ENCODE results near the gene PKP4. TPM values are rescaled to one million over a fixed set of nuclear protein-coding genes. Genes with fewer than 3 reads are reported as not detected.

PKP4 gene
- total and polyA plus RNA-seq, 9 of the 15 experiments (the other 6 are each of a cell fraction or from before 2014, with no cell fraction given): 24.6 to 99.1 (median 74.0) TPM

DNA sequence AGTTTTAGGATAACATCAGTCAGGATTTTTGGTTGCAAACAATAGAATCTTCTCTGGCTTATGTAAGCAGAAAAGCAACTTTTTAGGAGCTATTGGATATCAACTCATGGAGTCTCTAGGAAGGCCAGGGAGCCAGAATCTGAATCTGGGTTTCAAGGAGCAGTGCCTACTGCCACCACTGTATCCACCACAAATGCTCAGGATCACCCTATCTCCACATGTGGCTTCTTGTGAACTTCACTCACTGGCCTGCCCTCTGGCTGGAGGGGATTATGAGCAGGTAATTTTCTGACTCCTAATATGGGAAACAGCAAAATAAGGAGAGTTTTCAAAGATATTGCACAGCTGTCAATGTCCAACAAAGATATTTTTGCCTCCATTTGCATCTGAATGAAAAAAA is 142.9 kb downstream of the PKP4 start (continued):
- TF ChIP-seq, protein P1, sequence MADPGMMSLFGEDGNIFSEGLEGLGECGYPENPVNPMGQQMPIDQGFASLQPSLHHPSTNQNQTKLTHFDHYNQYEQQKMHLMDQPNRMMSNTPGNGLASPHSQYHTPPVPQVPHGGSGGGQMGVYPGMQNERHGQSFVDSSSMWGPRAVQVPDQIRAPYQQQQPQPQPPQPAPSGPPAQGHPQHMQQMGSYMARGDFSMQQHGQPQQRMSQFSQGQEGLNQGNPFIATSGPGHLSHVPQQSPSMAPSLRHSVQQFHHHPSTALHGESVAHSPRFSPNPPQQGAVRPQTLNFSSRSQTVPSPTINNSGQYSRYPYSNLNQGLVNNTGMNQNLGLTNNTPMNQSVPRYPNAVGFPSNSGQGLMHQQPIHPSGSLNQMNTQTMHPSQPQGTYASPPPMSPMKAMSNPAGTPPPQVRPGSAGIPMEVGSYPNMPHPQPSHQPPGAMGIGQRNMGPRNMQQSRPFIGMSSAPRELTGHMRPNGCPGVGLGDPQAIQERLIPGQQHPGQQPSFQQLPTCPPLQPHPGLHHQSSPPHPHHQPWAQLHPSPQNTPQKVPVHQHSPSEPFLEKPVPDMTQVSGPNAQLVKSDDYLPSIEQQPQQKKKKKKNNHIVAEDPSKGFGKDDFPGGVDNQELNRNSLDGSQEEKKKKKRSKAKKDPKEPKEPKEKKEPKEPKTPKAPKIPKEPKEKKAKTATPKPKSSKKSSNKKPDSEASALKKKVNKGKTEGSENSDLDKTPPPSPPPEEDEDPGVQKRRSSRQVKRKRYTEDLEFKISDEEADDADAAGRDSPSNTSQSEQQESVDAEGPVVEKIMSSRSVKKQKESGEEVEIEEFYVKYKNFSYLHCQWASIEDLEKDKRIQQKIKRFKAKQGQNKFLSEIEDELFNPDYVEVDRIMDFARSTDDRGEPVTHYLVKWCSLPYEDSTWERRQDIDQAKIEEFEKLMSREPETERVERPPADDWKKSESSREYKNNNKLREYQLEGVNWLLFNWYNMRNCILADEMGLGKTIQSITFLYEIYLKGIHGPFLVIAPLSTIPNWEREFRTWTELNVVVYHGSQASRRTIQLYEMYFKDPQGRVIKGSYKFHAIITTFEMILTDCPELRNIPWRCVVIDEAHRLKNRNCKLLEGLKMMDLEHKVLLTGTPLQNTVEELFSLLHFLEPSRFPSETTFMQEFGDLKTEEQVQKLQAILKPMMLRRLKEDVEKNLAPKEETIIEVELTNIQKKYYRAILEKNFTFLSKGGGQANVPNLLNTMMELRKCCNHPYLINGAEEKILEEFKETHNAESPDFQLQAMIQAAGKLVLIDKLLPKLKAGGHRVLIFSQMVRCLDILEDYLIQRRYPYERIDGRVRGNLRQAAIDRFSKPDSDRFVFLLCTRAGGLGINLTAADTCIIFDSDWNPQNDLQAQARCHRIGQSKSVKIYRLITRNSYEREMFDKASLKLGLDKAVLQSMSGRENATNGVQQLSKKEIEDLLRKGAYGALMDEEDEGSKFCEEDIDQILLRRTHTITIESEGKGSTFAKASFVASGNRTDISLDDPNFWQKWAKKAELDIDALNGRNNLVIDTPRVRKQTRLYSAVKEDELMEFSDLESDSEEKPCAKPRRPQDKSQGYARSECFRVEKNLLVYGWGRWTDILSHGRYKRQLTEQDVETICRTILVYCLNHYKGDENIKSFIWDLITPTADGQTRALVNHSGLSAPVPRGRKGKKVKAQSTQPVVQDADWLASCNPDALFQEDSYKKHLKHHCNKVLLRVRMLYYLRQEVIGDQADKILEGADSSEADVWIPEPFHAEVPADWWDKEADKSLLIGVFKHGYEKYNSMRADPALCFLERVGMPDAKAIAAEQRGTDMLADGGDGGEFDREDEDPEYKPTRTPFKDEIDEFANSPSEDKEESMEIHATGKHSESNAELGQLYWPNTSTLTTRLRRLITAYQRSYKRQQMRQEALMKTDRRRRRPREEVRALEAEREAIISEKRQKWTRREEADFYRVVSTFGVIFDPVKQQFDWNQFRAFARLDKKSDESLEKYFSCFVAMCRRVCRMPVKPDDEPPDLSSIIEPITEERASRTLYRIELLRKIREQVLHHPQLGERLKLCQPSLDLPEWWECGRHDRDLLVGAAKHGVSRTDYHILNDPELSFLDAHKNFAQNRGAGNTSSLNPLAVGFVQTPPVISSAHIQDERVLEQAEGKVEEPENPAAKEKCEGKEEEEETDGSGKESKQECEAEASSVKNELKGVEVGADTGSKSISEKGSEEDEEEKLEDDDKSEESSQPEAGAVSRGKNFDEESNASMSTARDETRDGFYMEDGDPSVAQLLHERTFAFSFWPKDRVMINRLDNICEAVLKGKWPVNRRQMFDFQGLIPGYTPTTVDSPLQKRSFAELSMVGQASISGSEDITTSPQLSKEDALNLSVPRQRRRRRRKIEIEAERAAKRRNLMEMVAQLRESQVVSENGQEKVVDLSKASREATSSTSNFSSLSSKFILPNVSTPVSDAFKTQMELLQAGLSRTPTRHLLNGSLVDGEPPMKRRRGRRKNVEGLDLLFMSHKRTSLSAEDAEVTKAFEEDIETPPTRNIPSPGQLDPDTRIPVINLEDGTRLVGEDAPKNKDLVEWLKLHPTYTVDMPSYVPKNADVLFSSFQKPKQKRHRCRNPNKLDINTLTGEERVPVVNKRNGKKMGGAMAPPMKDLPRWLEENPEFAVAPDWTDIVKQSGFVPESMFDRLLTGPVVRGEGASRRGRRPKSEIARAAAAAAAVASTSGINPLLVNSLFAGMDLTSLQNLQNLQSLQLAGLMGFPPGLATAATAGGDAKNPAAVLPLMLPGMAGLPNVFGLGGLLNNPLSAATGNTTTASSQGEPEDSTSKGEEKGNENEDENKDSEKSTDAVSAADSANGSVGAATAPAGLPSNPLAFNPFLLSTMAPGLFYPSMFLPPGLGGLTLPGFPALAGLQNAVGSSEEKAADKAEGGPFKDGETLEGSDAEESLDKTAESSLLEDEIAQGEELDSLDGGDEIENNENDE (IDR thresholded peaks at IDR 0.05; ENCODE audit: low read depth, low read length): no peak
- TF ChIP-seq CHCHD3 (CRISPR knock-in tag; IDR thresholded peaks at IDR 0.05): no peak
- TF ChIP-seq IRF2 (CRISPR knock-in tag; IDR thresholded peaks at IDR 0.05): no peak
- TF ChIP-seq CBX3 (IDR thresholded peaks at IDR 0.05; ENCODE audit: borderline replicate concordance in 1 of 2, low read length in 2 of 2): no peak
- no peak for TF ChIP-seq CEBPG (CRISPR knock-in tag; IDR thresholded peaks at IDR 0.05)
- TF ChIP-seq CEBPG (tag; conservative IDR thresholded peaks at IDR 0.05 in 1 of 2, IDR thresholded peaks at IDR 0.05 in 1 of 2): no peak
- TF ChIP-seq, protein P2, sequence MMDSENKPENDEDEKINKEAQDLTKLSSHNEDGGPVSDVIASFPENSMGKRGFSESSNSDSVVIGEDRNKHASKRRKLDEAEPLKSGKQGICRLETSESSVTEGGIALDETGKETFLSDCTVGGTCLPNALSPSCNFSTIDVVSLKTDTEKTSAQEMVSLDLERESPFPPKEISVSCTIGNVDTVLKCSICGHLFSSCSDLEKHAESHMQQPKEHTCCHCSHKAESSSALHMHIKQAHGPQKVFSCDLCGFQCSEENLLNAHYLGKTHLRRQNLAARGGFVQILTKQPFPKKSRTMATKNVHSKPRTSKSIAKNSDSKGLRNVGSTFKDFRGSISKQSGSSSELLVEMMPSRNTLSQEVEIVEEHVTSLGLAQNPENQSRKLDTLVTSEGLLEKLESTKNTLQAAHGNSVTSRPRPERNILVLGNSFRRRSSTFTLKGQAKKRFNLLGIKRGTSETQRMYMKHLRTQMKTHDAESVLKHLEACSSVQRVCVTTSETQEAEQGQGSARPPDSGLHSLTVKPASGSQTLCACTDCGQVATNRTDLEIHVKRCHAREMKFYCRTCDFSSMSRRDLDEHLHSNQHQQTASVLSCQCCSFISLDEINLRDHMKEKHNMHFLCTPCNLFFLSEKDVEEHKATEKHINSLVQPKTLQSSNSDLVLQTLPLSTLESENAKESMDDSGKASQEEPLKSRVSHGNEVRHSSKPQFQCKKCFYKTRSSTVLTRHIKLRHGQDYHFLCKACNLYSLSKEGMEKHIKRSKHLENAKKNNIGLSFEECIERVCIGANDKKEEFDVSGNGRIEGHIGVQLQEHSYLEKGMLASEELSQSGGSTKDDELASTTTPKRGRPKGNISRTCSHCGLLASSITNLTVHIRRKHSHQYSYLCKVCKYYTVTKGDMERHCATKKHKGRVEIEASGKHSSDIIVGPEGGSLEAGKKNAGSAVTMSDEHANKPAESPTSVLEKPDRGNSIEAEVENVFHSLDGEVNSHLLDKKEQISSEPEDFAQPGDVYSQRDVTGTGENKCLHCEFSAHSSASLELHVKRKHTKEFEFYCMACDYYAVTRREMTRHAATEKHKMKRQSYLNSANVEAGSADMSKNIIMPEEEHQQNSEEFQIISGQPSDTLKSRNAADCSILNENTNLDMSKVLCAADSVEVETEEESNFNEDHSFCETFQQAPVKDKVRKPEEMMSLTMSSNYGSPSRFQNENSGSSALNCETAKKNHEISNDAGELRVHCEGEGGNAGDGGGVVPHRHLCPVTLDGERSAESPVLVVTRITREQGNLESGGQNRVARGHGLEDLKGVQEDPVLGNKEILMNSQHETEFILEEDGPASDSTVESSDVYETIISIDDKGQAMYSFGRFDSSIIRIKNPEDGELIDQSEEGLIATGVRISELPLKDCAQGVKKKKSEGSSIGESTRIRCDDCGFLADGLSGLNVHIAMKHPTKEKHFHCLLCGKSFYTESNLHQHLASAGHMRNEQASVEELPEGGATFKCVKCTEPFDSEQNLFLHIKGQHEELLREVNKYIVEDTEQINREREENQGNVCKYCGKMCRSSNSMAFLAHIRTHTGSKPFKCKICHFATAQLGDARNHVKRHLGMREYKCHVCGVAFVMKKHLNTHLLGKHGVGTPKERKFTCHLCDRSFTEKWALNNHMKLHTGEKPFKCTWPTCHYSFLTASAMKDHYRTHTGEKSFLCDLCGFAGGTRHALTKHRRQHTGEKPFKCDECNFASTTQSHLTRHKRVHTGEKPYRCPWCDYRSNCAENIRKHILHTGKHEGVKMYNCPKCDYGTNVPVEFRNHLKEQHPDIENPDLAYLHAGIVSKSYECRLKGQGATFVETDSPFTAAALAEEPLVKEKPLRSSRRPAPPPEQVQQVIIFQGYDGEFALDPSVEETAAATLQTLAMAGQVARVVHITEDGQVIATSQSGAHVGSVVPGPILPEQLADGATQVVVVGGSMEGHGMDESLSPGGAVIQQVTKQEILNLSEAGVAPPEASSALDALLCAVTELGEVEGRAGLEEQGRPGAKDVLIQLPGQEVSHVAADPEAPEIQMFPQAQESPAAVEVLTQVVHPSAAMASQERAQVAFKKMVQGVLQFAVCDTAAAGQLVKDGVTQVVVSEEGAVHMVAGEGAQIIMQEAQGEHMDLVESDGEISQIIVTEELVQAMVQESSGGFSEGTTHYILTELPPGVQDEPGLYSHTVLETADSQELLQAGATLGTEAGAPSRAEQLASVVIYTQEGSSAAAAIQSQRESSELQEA (IDR thresholded peaks at IDR 0.05; ENCODE audit: low read depth): no peak
- no peak for TF ChIP-seq RBM34 (IDR thresholded peaks at IDR 0.05; ENCODE audit: borderline replicate concordance, insufficient read depth, low read length)
- TF ChIP-seq MCM5 (IDR thresholded peaks at IDR 0.05; ENCODE audit: low read depth): no peak
- no peak for TF ChIP-seq EP300 (IDR thresholded peaks at IDR 0.05; ENCODE audit: low read length)
